ENCODE data around the gene HSH2D. TPM values are rescaled to one million over a fixed set of nuclear protein-coding genes. Genes with fewer than 3 reads are reported as not detected.
A peak's percentile ranks its signal among the peaks of the same experiment; 100 is the strongest.

The HSH2D gene
- total RNA-seq, 2 experiments from 2014 or later: 72.5 to 80.6 TPM

DNA sequence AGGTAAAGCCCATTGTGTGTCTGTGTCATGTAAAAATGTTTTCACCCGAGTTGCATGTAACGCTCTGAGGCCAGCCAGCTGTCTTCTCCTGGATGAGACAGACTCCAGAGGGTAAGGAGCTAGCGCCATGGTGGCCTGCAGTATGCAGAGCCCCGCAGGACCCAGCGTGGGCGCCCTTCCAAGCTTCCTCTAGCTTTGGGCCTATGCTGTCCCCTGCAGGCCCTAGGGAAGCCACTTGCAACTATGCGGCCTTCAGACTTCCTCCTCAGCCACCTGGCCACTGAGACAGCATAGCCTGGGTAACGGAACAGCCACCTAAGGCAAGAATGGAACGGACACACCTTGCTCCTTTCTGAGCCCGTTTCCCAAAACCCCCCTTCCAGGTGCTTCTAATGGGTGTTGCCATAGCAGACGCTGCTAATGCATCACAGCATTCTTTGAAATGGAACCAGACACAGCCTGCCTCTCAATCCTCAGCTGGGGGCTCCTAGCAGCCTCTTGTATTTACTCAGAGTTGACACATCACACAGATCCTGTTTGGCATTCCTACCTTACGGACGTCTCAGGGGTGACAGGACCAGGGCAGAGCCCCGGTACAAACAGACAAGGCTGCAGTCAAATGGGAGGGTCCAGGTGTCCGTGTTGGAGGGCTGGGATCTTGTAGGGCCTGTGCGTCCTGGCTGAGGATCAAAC lies 47.9 kb downstream of the HSH2D start:
- Mint-ChIP-seq H3K27ac (no peak overlapping the region), H3K4me3 (no peak overlapping the region), H3K9me3 (no peaks in the 10 kb centered on the region), H3K4me1 (peaks cover 14% of the 10 kb centered on the region), H3K36me3 (peaks cover 18% of the 10 kb centered on the region), H3K27me3 (no peaks in the 10 kb centered on the region)
- DNase-seq (no peak), ATAC-seq (ENCODE audit: low read depth) (no peak)
- POLR2A ChIA-PET: no interaction called here

DNA sequence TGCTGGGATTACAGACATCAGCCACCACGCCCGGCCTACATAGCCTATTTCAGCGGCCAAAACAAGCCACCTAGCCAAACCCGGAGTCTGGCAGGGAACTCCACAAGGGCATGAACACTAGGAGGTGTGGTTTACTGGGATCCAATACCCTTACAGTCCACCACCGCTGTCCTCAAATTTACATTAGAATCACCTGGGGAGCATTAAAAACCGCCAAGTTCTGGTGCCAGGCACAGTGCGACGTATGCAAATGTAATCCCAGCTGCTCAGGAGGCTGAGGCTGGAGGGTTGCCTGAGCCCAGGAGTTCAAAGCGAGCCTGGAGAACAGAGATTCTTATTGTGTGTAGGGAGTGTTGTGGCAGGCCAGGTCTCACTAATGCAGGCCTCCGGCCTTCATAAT lies 50.0 kb downstream of the HSH2D start:
- Mint-ChIP-seq H3K9me3 (no peaks in the 10 kb centered on the region), H3K4me3 (no peak overlapping the region), H3K27ac (no peak overlapping the region), H3K27me3 (no peaks in the 10 kb centered on the region), H3K4me1 (peaks cover 8% of the 10 kb centered on the region), H3K36me3 (peaks cover 14% of the 10 kb centered on the region)
- DNase-seq (no peak), ATAC-seq (ENCODE audit: low read depth) (no peak)
- POLR2A ChIA-PET: no interaction called here

DNA sequence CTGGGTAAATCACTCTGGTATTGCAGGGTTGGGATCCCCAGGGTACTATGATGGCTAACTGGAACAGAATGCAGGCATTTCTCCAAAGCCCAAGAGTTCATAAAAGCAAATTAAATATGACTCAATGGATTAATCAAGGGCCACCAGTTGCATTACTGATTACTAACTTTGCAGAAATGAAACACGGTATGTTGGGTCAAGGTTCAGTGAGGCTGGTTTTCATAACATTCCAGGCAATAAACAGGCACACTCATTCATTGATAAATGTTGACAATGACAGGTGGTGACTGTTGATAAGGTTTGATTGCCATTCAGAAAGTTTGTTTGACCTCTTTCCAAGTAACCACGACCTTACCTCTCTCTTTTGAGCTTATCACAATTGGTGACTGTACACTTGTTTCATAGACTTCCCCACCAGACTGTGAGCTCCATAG lies 53.7 kb downstream of the HSH2D start:
- peaks cover 29% of the 10 kb centered on the region for H3K4me1 Mint-ChIP-seq
- DNase-seq: no peak
- peaks cover 12% of the 10 kb centered on the region for H3K36me3 Mint-ChIP-seq
- no peaks in the 10 kb centered on the region for H3K27me3 Mint-ChIP-seq
- no peak for ATAC-seq (ENCODE audit: low read depth)
- H3K4me3 Mint-ChIP-seq: peak overlapping the region; percentile 98
- POLR2A ChIA-PET: interaction anchor here (0.8 to 2.3 kb wide), 8 partner anchors 9 to 172 kb away, joined by 3 to 16 read pairs (median 6); partner anchors contain the start of genes FAM32A, HSH2D and KLF2
- no peaks in the 10 kb centered on the region for H3K9me3 Mint-ChIP-seq
- H3K27ac Mint-ChIP-seq: peak overlapping the region; percentile 97

DNA sequence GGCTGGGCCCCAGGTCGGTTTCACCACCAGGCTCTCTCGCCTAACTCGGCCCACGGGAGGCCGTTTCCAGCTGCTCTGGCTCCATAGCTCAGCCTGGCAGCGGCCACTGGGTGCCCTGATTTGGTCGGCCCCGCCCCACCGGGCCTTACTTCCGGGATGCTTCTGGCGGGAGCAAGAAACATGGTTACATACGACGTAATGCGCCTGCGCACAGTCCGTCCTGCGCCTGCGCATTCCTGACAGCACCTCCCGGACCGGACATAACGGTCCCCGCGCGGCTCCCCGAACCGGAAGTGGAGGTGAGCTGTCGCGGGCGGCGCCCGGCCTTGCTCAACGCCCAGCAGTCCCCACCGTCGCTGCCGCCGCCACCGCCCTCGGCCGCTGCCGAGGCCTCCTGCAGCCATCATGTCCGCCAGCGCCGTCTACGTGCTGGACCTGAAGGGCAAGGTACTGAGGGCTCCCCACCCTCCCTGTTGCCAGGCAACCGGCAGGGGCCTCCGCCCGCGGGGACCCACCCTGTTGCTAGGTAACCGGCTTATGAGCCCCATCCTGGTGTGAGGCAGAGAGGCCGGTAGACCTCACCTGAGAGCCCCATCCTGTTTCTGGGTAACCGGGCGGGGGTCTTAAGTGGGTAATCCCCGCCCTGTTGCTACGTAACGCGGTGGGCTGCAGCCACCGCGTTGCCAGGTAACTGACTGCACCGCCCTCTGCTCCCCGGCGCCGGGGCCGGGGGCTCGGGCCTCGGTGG lies 54.3 kb downstream of the HSH2D start, which contains the start of gene AP1M1:
TSS of gene AP1M1 (plus strand) at position 290 of the 748 bp plus-strand sequence. CDS start at position 406, 116 bp downstream.
- DNase-seq: peak; percentile 99
- Mint-ChIP-seq H3K4me3 (peak within 1 kb of the TSS; percentile 98), H3K9me3 (no peaks in the 10 kb centered on the region), H3K27me3 (no peaks in the 10 kb centered on the region), H3K27ac (peak within 1 kb of the TSS; percentile 97), H3K36me3 (peaks cover 15% of the 10 kb centered on the region), H3K4me1 (peaks cover 35% of the 10 kb centered on the region)
- peak; percentile 89 for ATAC-seq (ENCODE audit: low read depth)
- POLR2A ChIA-PET: interaction anchor here (0.8 to 2.3 kb wide), 8 partner anchors 9 to 172 kb away, joined by 3 to 16 read pairs (median 6); partner anchors contain the start of genes FAM32A, HSH2D and KLF2

DNA sequence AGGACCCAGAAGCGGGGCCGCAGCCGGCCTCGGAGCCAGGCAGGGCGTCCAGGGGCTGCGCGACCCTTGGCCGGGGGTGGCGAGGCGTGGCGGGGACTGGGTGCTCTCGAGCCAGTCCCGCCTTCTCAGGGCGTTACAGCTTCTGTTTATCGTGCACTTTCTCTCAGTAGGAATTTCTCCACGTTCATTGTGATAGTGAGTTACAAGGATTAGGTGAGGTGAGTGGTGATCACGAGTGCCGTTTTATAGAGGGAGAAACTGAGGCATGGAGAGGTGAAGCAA lies 54.8 kb downstream of the HSH2D start:
- Mint-ChIP-seq H3K27me3 (no peaks in the 10 kb centered on the region), H3K36me3 (peaks cover 15% of the 10 kb centered on the region), H3K4me3 (peak overlapping the region; percentile 98), H3K9me3 (no peaks in the 10 kb centered on the region), H3K27ac (peak overlapping the region; percentile 78), H3K4me1 (peaks cover 36% of the 10 kb centered on the region)
- POLR2A ChIA-PET: interaction anchor here (1.4 to 2.3 kb wide), 5 partner anchors 9 to 130 kb away, joined by 3 to 16 read pairs (median 6); partner anchors contain the start of genes FAM32A and HSH2D
- DNase-seq: no peak
- no peak for ATAC-seq (ENCODE audit: low read depth)

DNA sequence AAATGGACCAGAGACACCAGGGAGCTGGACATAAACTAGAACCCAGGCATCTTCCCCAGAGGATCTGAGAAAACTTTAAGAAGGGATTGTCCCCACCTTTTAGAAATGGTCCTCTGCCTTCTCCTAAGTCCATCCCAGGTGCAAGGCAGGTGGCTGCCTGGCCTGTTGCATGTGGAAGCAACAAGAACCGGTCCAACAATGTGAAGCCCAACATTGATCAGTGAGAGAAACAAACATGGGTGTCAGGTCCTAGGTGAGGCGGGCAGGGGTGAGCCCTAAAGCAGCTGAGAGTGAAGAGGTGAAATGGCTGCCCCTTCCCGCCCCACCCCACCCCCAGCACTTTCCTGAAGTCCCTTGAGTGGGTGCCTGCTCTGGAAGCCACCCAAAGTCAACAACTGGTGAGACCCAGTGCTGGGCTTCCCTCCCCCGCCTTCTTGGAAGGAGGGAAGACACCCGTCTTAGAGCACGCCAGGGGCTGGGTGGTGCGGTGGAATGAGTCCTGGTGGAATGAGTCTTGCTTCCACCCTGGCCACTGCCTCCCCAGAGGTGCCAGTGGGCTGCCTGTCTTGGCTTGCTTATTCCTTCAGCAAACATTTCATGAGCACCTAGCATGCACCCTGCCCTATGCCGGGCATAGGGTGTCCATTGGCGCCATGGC lies 55.9 kb downstream of the HSH2D start:
- Mint-ChIP-seq H3K27me3 (no peaks in the 10 kb centered on the region), H3K9me3 (no peaks in the 10 kb centered on the region), H3K27ac (peak overlapping the region; percentile 78), H3K4me3 (peak overlapping the region; percentile 98), H3K36me3 (peaks cover 21% of the 10 kb centered on the region), H3K4me1 (peaks cover 42% of the 10 kb centered on the region)
- no peak for ATAC-seq (ENCODE audit: low read depth)
- POLR2A ChIA-PET: interaction anchor here (0.7 to 0.8 kb wide), 2 partner anchors 138 to 363 kb away, joined by 3 read pairs; no protein-coding TSS in a partner anchor
- no peak for DNase-seq

DNA sequence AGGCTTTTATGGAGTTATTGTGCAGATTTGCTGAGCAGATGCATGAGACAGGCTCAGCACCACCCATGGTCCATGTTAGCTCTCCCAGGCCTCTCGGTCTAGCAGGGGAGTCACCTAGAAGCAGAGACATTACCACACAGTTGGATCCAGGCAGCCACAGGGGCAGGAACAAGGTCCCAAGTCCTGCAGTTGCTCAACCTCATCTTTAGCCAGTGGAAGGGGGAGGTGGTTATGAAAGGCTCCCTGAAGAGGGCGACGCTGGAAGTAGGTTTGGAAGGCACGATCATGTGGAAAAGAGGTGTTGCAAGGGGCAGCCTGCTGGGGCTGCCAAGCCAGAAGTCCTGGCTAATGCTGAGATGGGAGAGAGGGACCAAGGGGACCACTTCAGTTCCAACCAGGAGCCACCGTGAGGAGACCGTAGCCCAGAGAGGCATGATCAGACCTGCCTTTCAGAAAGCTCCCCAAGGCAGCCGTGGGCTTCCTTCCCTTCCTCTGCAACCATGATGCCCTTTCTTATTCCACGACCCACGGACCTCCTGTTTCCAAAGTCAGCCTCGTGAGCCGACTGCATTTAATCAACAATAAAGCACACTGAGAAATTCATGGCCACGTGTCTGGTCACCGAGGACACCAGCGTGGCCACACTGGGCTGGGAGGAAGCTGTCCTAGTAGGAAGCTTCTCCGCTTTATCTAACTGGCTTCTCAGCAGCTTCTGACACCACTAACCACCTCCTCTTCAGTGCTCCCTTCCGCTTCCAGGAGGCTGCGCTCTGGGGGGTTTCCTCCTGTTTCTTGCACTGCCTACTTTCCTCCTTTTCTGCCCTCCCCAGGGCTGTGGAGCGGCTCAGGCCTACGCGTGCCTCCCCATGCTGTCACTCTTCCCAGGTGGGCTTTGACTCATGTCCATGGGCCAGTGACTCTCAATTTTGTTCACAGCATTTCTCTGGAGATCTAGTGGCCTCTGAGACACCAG lies 56.8 kb downstream of the HSH2D start:
- Mint-ChIP-seq H3K4me1 (peaks cover 42% of the 10 kb centered on the region), H3K9me3 (no peaks in the 10 kb centered on the region), H3K36me3 (peaks cover 24% of the 10 kb centered on the region), H3K4me3 (peak overlapping the region; percentile 53), H3K27me3 (no peaks in the 10 kb centered on the region), H3K27ac (peak overlapping the region; percentile 78)
- DNase-seq (peak; percentile 30), ATAC-seq (ENCODE audit: low read depth) (no peak)
- POLR2A ChIA-PET: interaction anchor here (0.6 to 0.8 kb wide), 3 partner anchors 138 to 363 kb away, joined by 3 read pairs; no protein-coding TSS in a partner anchor

DNA sequence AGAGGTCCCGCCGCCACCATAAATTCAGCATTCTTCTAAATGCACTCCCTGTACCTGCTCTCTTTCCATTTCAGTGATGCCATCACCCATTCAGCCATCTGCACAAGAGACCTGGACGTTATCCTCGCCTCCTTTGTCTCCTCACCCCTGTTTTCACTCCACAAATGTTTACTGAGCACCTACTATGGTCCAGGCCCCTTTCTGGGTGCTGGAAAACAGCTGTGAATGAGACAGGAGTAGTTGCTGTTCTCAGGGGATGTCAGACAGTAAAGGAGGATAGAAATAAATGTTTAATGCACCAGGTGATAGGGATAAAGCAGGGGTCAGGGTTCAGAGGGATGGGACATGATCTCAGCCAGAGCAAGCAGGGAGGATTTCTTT lies 57.5 kb downstream of the HSH2D start:
- Mint-ChIP-seq H3K4me1 (peaks cover 42% of the 10 kb centered on the region), H3K27me3 (no peaks in the 10 kb centered on the region), H3K27ac (peak overlapping the region; percentile 47), H3K9me3 (no peaks in the 10 kb centered on the region), H3K36me3 (peaks cover 24% of the 10 kb centered on the region), H3K4me3 (peak overlapping the region; percentile 53)
- DNase-seq (no peak), ATAC-seq (ENCODE audit: low read depth) (no peak)
- POLR2A ChIA-PET: interaction anchor here (0.5 to 0.8 kb wide), 3 partner anchors 51 to 182 kb away, joined by 3 to 5 read pairs (median 4); no protein-coding TSS in a partner anchor

DNA sequence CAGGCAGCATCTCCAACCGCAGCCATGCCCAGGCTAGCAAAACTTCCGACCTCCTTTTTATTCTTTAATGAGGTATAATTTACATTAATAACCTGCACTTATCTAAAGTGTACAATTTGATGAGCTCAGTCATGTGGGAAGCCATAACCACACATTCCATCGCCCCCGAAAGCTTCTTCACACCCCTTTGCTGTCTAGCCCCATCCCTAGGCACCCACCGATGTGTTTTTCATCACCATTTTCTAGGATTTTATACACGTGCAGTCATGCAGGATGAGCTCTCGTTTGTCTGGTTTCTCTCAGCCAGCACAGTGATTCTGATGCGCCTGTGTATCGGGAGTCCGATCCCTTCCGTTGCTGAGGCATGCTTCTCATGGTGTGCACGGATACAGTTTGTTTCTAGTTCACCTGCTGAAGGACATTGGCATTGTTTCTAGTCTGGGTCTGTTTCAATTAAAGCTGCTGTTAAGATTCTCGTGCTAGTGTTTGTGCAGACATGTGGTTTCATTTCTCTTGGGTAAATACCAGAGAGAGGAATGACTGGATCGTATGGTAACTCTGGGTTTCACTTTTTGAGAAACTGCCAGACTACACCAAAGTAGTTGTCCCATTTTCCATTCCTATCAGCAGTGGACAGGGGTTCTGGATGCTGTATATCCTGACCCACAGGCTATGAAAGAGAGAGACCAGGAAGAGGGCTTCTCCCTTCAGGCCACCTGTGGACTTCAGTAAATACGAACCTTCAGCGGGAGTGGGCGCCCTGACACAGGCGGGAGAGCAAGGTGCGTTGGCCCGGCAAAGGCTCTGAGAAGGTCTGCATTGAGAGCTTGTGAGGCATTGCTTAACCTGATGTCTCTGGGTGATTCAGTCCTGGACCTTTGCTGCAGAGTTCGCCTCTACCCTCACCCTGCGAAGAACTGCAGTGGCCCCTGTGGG lies 59.1 kb downstream of the HSH2D start:
- H3K9me3 Mint-ChIP-seq: no peaks in the 10 kb centered on the region
- DNase-seq (no peak), ATAC-seq (ENCODE audit: low read depth) (no peak)
- peak overlapping the region; percentile 0 for H3K4me3 Mint-ChIP-seq
- H3K4me1 Mint-ChIP-seq: peaks cover 45% of the 10 kb centered on the region
- no peaks in the 10 kb centered on the region for H3K27me3 Mint-ChIP-seq
- H3K27ac Mint-ChIP-seq: no peak overlapping the region
- peaks cover 26% of the 10 kb centered on the region for H3K36me3 Mint-ChIP-seq
- POLR2A ChIA-PET: no interaction called here

DNA sequence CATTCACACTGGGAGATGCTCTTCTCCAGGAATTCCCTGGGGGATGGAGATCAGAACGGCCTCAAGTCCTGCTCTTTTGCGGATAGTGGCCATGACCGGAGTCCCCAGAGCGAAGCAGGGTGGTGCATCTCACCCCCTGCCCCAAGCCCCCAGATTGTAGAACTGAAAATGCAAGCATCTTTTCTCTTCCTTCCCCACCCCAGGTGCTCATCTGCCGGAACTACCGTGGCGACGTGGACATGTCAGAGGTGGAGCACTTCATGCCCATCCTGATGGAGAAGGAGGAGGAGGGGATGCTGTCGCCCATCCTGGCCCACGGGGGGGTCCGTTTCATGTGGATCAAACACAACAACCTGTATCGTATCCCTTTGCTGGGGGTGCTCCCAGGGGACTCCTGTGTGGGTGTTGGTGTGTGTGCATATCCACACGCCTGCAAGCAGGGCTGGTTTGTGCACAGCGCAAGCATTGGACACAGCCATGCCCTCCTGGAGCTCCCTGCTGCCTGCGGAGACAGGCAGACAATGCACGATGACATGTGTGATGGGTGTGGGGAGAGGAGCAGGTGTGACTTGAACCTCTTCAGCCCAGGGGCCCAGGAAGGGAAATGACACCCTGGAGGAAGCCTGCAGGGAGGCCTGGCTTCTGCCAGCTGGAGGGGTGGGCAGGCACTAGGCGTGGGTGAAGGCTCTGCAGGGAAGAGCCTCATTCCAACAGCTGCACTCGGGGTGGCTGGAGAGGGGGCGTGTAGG lies 59.9 kb downstream of the HSH2D start:
- Mint-ChIP-seq H3K9me3 (no peaks in the 10 kb centered on the region), H3K27ac (peak overlapping the region; percentile 48), H3K4me3 (no peak overlapping the region), H3K27me3 (no peaks in the 10 kb centered on the region), H3K36me3 (peaks cover 32% of the 10 kb centered on the region), H3K4me1 (peaks cover 53% of the 10 kb centered on the region)
- POLR2A ChIA-PET: no interaction called here
- DNase-seq: no peak
- ATAC-seq (ENCODE audit: low read depth): no peak

DNA sequence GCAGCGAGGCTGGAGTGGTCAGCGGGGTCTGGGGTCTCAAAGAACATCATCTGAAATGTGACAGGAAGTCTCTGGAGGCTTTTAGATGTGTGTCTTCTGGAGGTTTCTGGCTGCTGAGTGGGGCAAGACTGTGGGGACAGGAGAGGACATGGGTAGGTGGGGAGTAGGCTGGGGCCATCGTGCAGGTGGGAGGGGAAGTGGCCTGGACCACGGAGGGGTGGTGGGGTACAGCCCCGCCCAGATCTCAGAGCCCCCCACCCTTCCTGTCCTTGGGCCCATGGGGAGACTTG lies 60.5 kb downstream of the HSH2D start:
- POLR2A ChIA-PET: no interaction called here
- Mint-ChIP-seq H3K36me3 (peaks cover 34% of the 10 kb centered on the region), H3K4me3 (no peak overlapping the region), H3K4me1 (peaks cover 52% of the 10 kb centered on the region), H3K9me3 (no peaks in the 10 kb centered on the region), H3K27ac (peak overlapping the region; percentile 48), H3K27me3 (no peaks in the 10 kb centered on the region)
- no peak for DNase-seq
- no peak for ATAC-seq (ENCODE audit: low read depth)
